GM18519 (cell line): ENCODE data around the gene S100A5.
"Not testable (repeated sequence)": the region's sequence is repeated elsewhere in the genome, so short reads cannot be mapped to it uniquely, and the experiment has no call there.

Experiments
- ATAC-seq: cut with Tn5 transposase; IDR thresholded peaks from one replicate; pipeline ENCODE4 v1.9.1; 2021; ENCODE audit warnings: mild to moderate bottlenecking, moderate library complexity; ENCODE audit not compliant: unreplicated experiment, low FRiP score

Gene S100A5

GRCh38 chr1:153535242-153536011, 5.3 kb downstream of the S100A5 start, which contains the start of gene S100A6:
TSS of gene S100A6 (minus strand) at chr1:153535991. CDS start at chr1:153535339, 652 bp downstream.
- no peak for ATAC-seq

- ATAC-seq: no peak
Observed at GRCh38 chr1:153534925-153535241, 5.9 kb downstream of the S100A5 start.

- ATAC-seq: no peak
Observed at GRCh38 chr1:153534226-153534924, 6.4 kb downstream of the S100A5 start.

- no peak for ATAC-seq
Observed at GRCh38 chr1:153533689-153534201, 7.0 kb downstream of the S100A5 start.

- ATAC-seq: no peak
Observed at GRCh38 chr1:153532769-153533599, 7.8 kb downstream of the S100A5 start.

GRCh38 chr1:153532181-153532580, 8.6 kb downstream of the S100A5 start:
- no peak for ATAC-seq

- no peak for ATAC-seq
Observed at GRCh38 chr1:153531638-153532037, 9.1 kb downstream of the S100A5 start.

- ATAC-seq: no peak
Observed at GRCh38 chr1:153527683-153528040, 13.1 kb downstream of the S100A5 start.

GRCh38 chr1:153527023-153527682, 13.6 kb downstream of the S100A5 start:
- ATAC-seq: no peak

GRCh38 chr1:153526132-153526543, 14.6 kb downstream of the S100A5 start:
- ATAC-seq: no peak

GRCh38 chr1:153525088-153525728, 15.5 kb downstream of the S100A5 start:
- no peak for ATAC-seq

GRCh38 chr1:153522353-153523048, 18.2 kb downstream of the S100A5 start:
- ATAC-seq: not testable (repeated sequence)

GRCh38 chr1:153521808-153522207, 18.9 kb downstream of the S100A5 start:
- not testable (repeated sequence) for ATAC-seq

- ATAC-seq: no peak
Observed at GRCh38 chr1:153520818-153521476, 19.8 kb downstream of the S100A5 start.

GRCh38 chr1:153520137-153520691, 20.5 kb downstream of the S100A5 start:
- not testable (repeated sequence) for ATAC-seq

GRCh38 chr1:153519242-153519641, 21.5 kb downstream of the S100A5 start:
- ATAC-seq: no peak

- ATAC-seq: no peak
Observed at GRCh38 chr1:153515504-153516394, 25.0 kb downstream of the S100A5 start.
